CD14-positive monocyte (primary cell): ENCODE measurements around the gene TNFRSF6B. TPM values are rescaled to one million over a fixed set of nuclear protein-coding genes. Genes with fewer than 3 reads are reported as not detected.
A peak's percentile ranks its signal among the peaks of the same experiment; 100 is the strongest.

Source experiments
- DNase-seq, 3 donors: peaks; one replicate each; pipeline ENCODE4 v3.0.0-alpha.2; 2011 to 2022
- H2AFZ ChIP-seq: 2 replicates; pipeline ENCODE4 v1.6.0; 2012; ENCODE audit warnings: mild to moderate bottlenecking, low read depth, low read length, inconsistent platforms; ENCODE audit not compliant: insufficient read depth, poor library complexity, severe bottlenecking
- H3K27ac ChIP-seq, 2 donors: 1 replicate in 1 of 2; 2 replicates in 1 of 2; pipeline ENCODE4 v1.5.1; 2012 to 2013; ENCODE audit warnings: low read length in 2 of 2, control low read depth in 1 of 2, inconsistent platforms in 1 of 2, low read depth in 1 of 2, mild to moderate bottlenecking in 1 of 2
- H3K27me3 ChIP-seq, 2 donors: one replicate each; pipeline versions ENCODE4 v1.6.0 to v1.6.1; 2011 to 2013; ENCODE audit warnings: low read length in 2 of 2; ENCODE audit not compliant: control insufficient read depth in 2 of 2, insufficient read depth in 2 of 2
- H3K36me3 ChIP-seq, 2 donors: replicated peaks in 1 of 2; 1 replicate in 1 of 2; 2 replicates in 1 of 2; pipeline versions ENCODE4 v1.5.1 to v1.6.1; 2012 to 2013; ENCODE audit warnings: low read length in 2 of 2, control low read depth in 1 of 2, inconsistent platforms in 1 of 2, mild to moderate bottlenecking in 1 of 2; ENCODE audit not compliant: insufficient read depth in 2 of 2, control insufficient read depth in 1 of 2
- H3K4me1 ChIP-seq, 2 donors: 1 replicate in 1 of 2; 2 replicates in 1 of 2; pipeline versions ENCODE4 v1.5.1 to v1.6.1; 2012 to 2013; ENCODE audit warnings: low read length in 2 of 2, control low read depth in 1 of 2, inconsistent platforms in 1 of 2, mild to moderate bottlenecking in 1 of 2, moderate library complexity in 1 of 2; ENCODE audit not compliant: insufficient read depth in 2 of 2, control insufficient read depth in 1 of 2
- H3K4me2 ChIP-seq: replicated peaks from 2 replicates; pipeline ENCODE3; 2012; ENCODE audit warnings: low read length, moderate library complexity, mild to moderate bottlenecking; ENCODE audit not compliant: poor library complexity, severe bottlenecking; ENCODE audit errors: extremely low read depth
- H3K4me3 ChIP-seq, 3 experiments: fragments of 200-600 bp in 1 of 3; sonication (generic) in 1 of 3; replicated peaks in 1 of 3; 1 replicate in 2 of 3; 2 replicates in 1 of 3; pipeline ENCODE4 v1.5.1; 2011 to 2013; ENCODE audit warnings: low read length in 3 of 3, mild to moderate bottlenecking in 3 of 3, control low read depth in 2 of 3, low read depth in 2 of 3, inconsistent platforms in 1 of 3, moderate library complexity in 1 of 3
- H3K79me2 ChIP-seq: 2 replicates; pipeline ENCODE4 v1.6.0; 2012; ENCODE audit warnings: mild to moderate bottlenecking, control low read depth, inconsistent platforms, low read length, moderate library complexity; ENCODE audit not compliant: insufficient read depth
- H3K9ac ChIP-seq: 2 replicates; pipeline ENCODE4 v1.6.0; 2017; ENCODE audit warnings: low read length, mild to moderate bottlenecking; ENCODE audit not compliant: insufficient read depth, poor library complexity, severe bottlenecking
- H3K9me3 ChIP-seq, 2 donors: replicated peaks in 1 of 2; 1 replicate in 1 of 2; 2 replicates in 1 of 2; pipeline versions ENCODE4 v1.5.1 to v1.6.1; 2012 to 2013; ENCODE audit warnings: low read length in 2 of 2, control low read depth in 1 of 2; ENCODE audit not compliant: control insufficient read depth in 1 of 2, insufficient read depth in 1 of 2
- H4K20me1 ChIP-seq: 2 replicates; pipeline ENCODE4 v1.6.0; 2012; ENCODE audit warnings: mild to moderate bottlenecking, low read length, control low read depth, moderate library complexity; ENCODE audit not compliant: insufficient read depth
- H3K27ac Mint-ChIP-seq, 7 donors: one replicate each; pipeline ENCODE4 v1.8.0; 2020; ENCODE audit warnings: mild to moderate bottlenecking in 7 of 7, mixed read lengths in 7 of 7, moderate library complexity in 6 of 7, inconsistent platforms in 2 of 7
- H3K27me3 Mint-ChIP-seq, 3 donors: one replicate each; pipeline ENCODE4 v1.8.0; 2021 to 2022; ENCODE audit warnings: low read depth in 3 of 3, mild to moderate bottlenecking in 3 of 3, mixed read lengths in 3 of 3, moderate library complexity in 3 of 3, inconsistent platforms in 1 of 3
- H3K36me3 Mint-ChIP-seq, 2 donors: one replicate each; pipeline ENCODE4 v1.8.0; 2020; ENCODE audit warnings: mixed read lengths in 2 of 2, inconsistent platforms in 1 of 2, mild to moderate bottlenecking in 1 of 2
- H3K4me1 Mint-ChIP-seq: one replicate; pipeline ENCODE4 v1.8.0; 2020; ENCODE audit warnings: mild to moderate bottlenecking, mixed read lengths
- H3K4me3 Mint-ChIP-seq, 2 donors: one replicate each; pipeline ENCODE4 v1.8.0; 2020; ENCODE audit warnings: mild to moderate bottlenecking in 2 of 2, mixed read lengths in 2 of 2, moderate library complexity in 1 of 2
- H3K9me3 Mint-ChIP-seq, 7 donors: one replicate each; pipeline ENCODE4 v1.8.0; 2020 to 2022; ENCODE audit warnings: mixed read lengths in 7 of 7, mild to moderate bottlenecking in 6 of 7, moderate library complexity in 6 of 7, inconsistent platforms in 2 of 7
- WGBS: methylation state at CpG from one replicate; pipeline ENCODE4 v1.1.5; 2013; ENCODE audit warnings: missing lambda C conversion rate; ENCODE audit not compliant: insufficient coverage; 5-methylcytosine and 5-hydroxymethylcytosine counted together
- intact Hi-C, 2 donors: fragments of 100-400 bp; cut with micrococcal nuclease; formaldehyde crosslinking; loops; one replicate each; pipeline versions ENCODE4 v1.15.0 to v1.15.1; 2023
- polyA plus RNA-seq, 3 donors: library from polyadenylated mRNA; depleted of rRNA in 1 of 3; unstranded in 2 of 3; stranded (reverse) in 1 of 3; fragments of 300-500 nt in 2 of 3; fragments of >200 nt in 1 of 3; fragmentation: Illumina TruSeq in 2 of 3; gene quantifications; 1 replicate in 2 of 3; 2 replicates in 1 of 3; pipeline ENCODE4 v1.2.3, GENCODE V29; 2012 to 2021
- TF ChIP-seq, protein P1 (sequence below): fragments of 200-600 bp; IDR thresholded peaks from one replicate; pipeline ENCODE4 v1.8.0; 2022; ENCODE audit warnings: antibody characterized with exemption, mild to moderate bottlenecking

The TNFRSF6B gene
- polyA plus RNA-seq, 3 donors: 6.5 TPM; not detected in 2

GRCh38 chr20:63706852-63707557, 10.6 kb downstream of the TNFRSF6B start:
- 5% methylated on average over 56 of the region's 56 CpGs for WGBS
- peak; percentile 20 to 60 (median 50) for DNase-seq
- peak overlapping the region; percentile 85 for H3K9ac ChIP-seq

More at GRCh38 chr20:63706852-63707557, 10.6 kb downstream of the TNFRSF6B start:
- peaks cover 0 to 3% (median 0%) of the 10 kb centered on the region in 3 donors for H3K27me3 Mint-ChIP-seq
- no peaks in the 10 kb centered on the region for H3K9me3 ChIP-seq
- TF ChIP-seq, protein P1, sequence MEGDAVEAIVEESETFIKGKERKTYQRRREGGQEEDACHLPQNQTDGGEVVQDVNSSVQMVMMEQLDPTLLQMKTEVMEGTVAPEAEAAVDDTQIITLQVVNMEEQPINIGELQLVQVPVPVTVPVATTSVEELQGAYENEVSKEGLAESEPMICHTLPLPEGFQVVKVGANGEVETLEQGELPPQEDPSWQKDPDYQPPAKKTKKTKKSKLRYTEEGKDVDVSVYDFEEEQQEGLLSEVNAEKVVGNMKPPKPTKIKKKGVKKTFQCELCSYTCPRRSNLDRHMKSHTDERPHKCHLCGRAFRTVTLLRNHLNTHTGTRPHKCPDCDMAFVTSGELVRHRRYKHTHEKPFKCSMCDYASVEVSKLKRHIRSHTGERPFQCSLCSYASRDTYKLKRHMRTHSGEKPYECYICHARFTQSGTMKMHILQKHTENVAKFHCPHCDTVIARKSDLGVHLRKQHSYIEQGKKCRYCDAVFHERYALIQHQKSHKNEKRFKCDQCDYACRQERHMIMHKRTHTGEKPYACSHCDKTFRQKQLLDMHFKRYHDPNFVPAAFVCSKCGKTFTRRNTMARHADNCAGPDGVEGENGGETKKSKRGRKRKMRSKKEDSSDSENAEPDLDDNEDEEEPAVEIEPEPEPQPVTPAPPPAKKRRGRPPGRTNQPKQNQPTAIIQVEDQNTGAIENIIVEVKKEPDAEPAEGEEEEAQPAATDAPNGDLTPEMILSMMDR: no peak
- H3K79me2 ChIP-seq: peaks cover 65% of the 10 kb centered on the region
- H4K20me1 ChIP-seq: peaks cover 57% of the 10 kb centered on the region
- H2AFZ ChIP-seq: peak overlapping the region; percentile 82
- H3K4me1 Mint-ChIP-seq: peaks cover 34% of the 10 kb centered on the region
- peaks cover 42 to 61% of the 10 kb centered on the region in 2 donors for H3K36me3 Mint-ChIP-seq
- H3K27me3 ChIP-seq: no peaks in the 10 kb centered on the region
- H3K4me3 ChIP-seq: peak overlapping the region; percentile 35 to 86 (median 55)
- peak overlapping the region; percentile 68 to 89 (median 80) for H3K27ac Mint-ChIP-seq
- H3K4me1 ChIP-seq: peaks cover 23 to 30% of the 10 kb centered on the region in 2 donors
- H3K36me3 ChIP-seq: peaks cover 45 to 49% of the 10 kb centered on the region in 2 donors
- H3K9me3 Mint-ChIP-seq: peaks cover 0 to under 1% (median 0%) of the 10 kb centered on the region in 7 donors
- peak overlapping the region; percentile 82 to 88 for H3K4me3 Mint-ChIP-seq
- peak overlapping the region; percentile 41 to 81 for H3K27ac ChIP-seq
- intact Hi-C loops: loop anchor here (2.0 to 5.0 kb wide), 3 partner anchors 20 to 250 kb away; partner anchors contain the start of genes RTEL1 (in 1 of the 2) and UCKL1 (in 1 of the 2)
- peak overlapping the region; percentile 97 for H3K4me2 ChIP-seq
